ENCODE measurements around the gene DDIT4L. TPM values are rescaled to one million over a fixed set of nuclear protein-coding genes. Genes with fewer than 3 reads are reported as not detected.

DDIT4L gene
- total and polyA plus RNA-seq, 2 experiments from 2014 or later, result 3.4 to 7.0 TPM

- Histone ChIP-seq H3K4me2 (no peak overlapping the region), H3K4me1 (ENCODE audit: insufficient read depth) (no peaks in the 10 kb centered on the region), H3K27me3 (ENCODE audit: insufficient read depth) (no peaks in the 10 kb centered on the region), H3K27ac (ENCODE audit: low read depth) (no peak overlapping the region), H3K9me2 (ENCODE audit: insufficient read depth) (0 out of 2 replicates have a peak, but pooled peaks cover 10% of the 10 kb centered on the region), H3K36me3 (ENCODE audit: insufficient read depth) (no peaks in the 10 kb centered on the region), H2AFZ (no peak overlapping the region), H4K20me1 (replicated peaks; ENCODE audit: insufficient read depth) (no peaks in the 10 kb centered on the region), H3K79me2 (replicated peaks; ENCODE audit: insufficient read depth) (no peaks in the 10 kb centered on the region), H3K4me3 (no peak overlapping the region), H3F3A (replicated peaks; ENCODE audit: low read depth) (no peaks in the 10 kb centered on the region)
- H3K4me1 Mint-ChIP-seq, result no peaks in the 10 kb centered on the region
- no peak for ATAC-seq
- H3K4me3 Mint-ChIP-seq, result no peak overlapping the region
- H3K27me3 Mint-ChIP-seq (ENCODE audit: insufficient read depth, low read depth, poor library complexity), result peaks cover 1% of the 10 kb centered on the region
- no peak for TF ChIP-seq ETS1 (IDR thresholded peaks at IDR 0.05)
- no peak for TF ChIP-seq NANOG (IDR thresholded peaks at IDR 0.05; ENCODE audit: borderline replicate concordance)
- TF ChIP-seq POLR2AphosphoS5 (IDR thresholded peaks at IDR 0.05; ENCODE audit: low read depth), result no peak
- no peak for TF ChIP-seq ZNF114 (CRISPR knock-in tag; IDR thresholded peaks at IDR 0.05)
- TF ChIP-seq JUNB (IDR thresholded peaks at IDR 0.05; ENCODE audit: unreplicated experiment), result no peak
- TF ChIP-seq CTCF (conservative IDR thresholded peaks at IDR 0.05; ENCODE audit: low read depth in 2 of 2), result no peak
- TF ChIP-seq ZNF331 (CRISPR knock-in tag; IDR thresholded peaks at IDR 0.05; ENCODE audit: low read depth), result no peak
- TF ChIP-seq CREB1 (CRISPR knock-in tag; IDR thresholded peaks at IDR 0.05; ENCODE audit: low read depth), result no peak
- no peak overlapping the region for H3K27ac Mint-ChIP-seq
- no peak for DNase-seq (ENCODE audit: low spot score)
- no peaks in the 10 kb centered on the region for H3K36me3 Mint-ChIP-seq (ENCODE audit: low read depth)
- no peaks in the 10 kb centered on the region for H3K9me3 Mint-ChIP-seq
Observed at GRCh38 chr4:100175858-100176257, 14.4 kb downstream of the DDIT4L start.

GRCh38 chr4:100174985-100175383 is 15.3 kb downstream of the DDIT4L start:
- H3K4me3 ChIP-seq, result no peak overlapping the region
- no peaks in the 10 kb centered on the region for H3K4me1 ChIP-seq (ENCODE audit: insufficient read depth)
- H3F3A ChIP-seq (replicated peaks; ENCODE audit: low read depth), result no peaks in the 10 kb centered on the region
- Mint-ChIP-seq H3K27ac (no peak overlapping the region), H3K36me3 (ENCODE audit: low read depth) (no peaks in the 10 kb centered on the region), H3K9me3 (no peaks in the 10 kb centered on the region), H3K4me3 (no peak overlapping the region), H3K4me1 (no peaks in the 10 kb centered on the region), H3K27me3 (ENCODE audit: insufficient read depth, low read depth, poor library complexity) (peaks cover 1% of the 10 kb centered on the region)
- peak; percentile 59 for ATAC-seq
- no peak overlapping the region for H2AFZ ChIP-seq
- no peaks in the 10 kb centered on the region for H3K36me3 ChIP-seq (ENCODE audit: insufficient read depth)
- no peak overlapping the region for H3K27ac ChIP-seq (ENCODE audit: low read depth)
- H3K79me2 ChIP-seq (replicated peaks; ENCODE audit: insufficient read depth), result no peaks in the 10 kb centered on the region
- no peaks in the 10 kb centered on the region for H3K27me3 ChIP-seq (ENCODE audit: insufficient read depth)
- no peaks in the 10 kb centered on the region for H4K20me1 ChIP-seq (replicated peaks; ENCODE audit: insufficient read depth)
- H3K9me2 ChIP-seq (ENCODE audit: insufficient read depth), result 0 out of 2 replicates have a peak, but pooled peaks cover 10% of the 10 kb centered on the region
- H3K4me2 ChIP-seq, result no peak overlapping the region
- peak; percentile 21 for DNase-seq (ENCODE audit: low spot score)
- TF ChIP-seq ETS1 (IDR thresholded peaks at IDR 0.05), result no peak
- no peak for TF ChIP-seq JUNB (IDR thresholded peaks at IDR 0.05; ENCODE audit: unreplicated experiment)
- no peak for TF ChIP-seq CREB1 (CRISPR knock-in tag; IDR thresholded peaks at IDR 0.05; ENCODE audit: low read depth)
- no peak for TF ChIP-seq REST (IDR thresholded peaks at IDR 0.05; ENCODE audit: unreplicated experiment)
- TF ChIP-seq EZH2phosphoT487 (IDR thresholded peaks at IDR 0.05; ENCODE audit: unreplicated experiment), result no peak
